GM23338 (cell line): ENCODE data around the gene MBD6. TPM values are rescaled to one million over a fixed set of nuclear protein-coding genes. Genes with fewer than 3 reads are reported as not detected.

Experiments used
- ATAC-seq: fragments of 200-7000 bp; cut with Tn5 transposase; 3 replicates; pipeline ENCODE4 v1.9.1; 2020
- DNase-seq: peaks from one replicate; pipeline ENCODE4 v3.0.0-alpha.2; 2015; ENCODE audit warnings: low spot score
- H2AFZ ChIP-seq: fragments of 200-600 bp; sonication (generic); 2 replicates; pipeline ENCODE4 v1.8.0; 2016; ENCODE audit warnings: antibody characterized with exemption, mild to moderate bottlenecking, moderate library complexity
- H3F3A ChIP-seq: fragments of 200-600 bp; sonication (generic); replicated peaks from 2 replicates; pipeline ENCODE4 v1.8.0; 2017; ENCODE audit warnings: antibody characterized with exemption, mixed run types, low read depth
- H3K27ac ChIP-seq: fragments of 200-600 bp; sonication (generic); 2 replicates; pipeline ENCODE4 v1.6.1; 2016; ENCODE audit warnings: low read depth
- H3K27me3 ChIP-seq: fragments of 200-600 bp; sonication (generic); 2 replicates; pipeline ENCODE4 v1.8.0; 2016; ENCODE audit warnings: mild to moderate bottlenecking, mixed run types, moderate library complexity; ENCODE audit not compliant: insufficient read depth
- H3K36me3 ChIP-seq: fragments of 200-600 bp; sonication (generic); 2 replicates; pipeline ENCODE4 v1.8.0; 2016; ENCODE audit warnings: mild to moderate bottlenecking; ENCODE audit not compliant: insufficient read depth
- H3K4me1 ChIP-seq: fragments of 200-600 bp; sonication (generic); 2 replicates; pipeline ENCODE4 v1.8.0; 2016; ENCODE audit warnings: mild to moderate bottlenecking, moderate library complexity; ENCODE audit not compliant: insufficient read depth
- H3K4me2 ChIP-seq: fragments of 200-600 bp; sonication (generic); 2 replicates; pipeline ENCODE4 v1.7.1; 2017; ENCODE audit warnings: mixed run types
- H3K4me3 ChIP-seq: fragments of 200-600 bp; sonication (generic); 2 replicates; pipeline ENCODE4 v1.6.1; 2016; ENCODE audit warnings: mixed run types
- H3K79me2 ChIP-seq: fragments of 200-600 bp; sonication (generic); replicated peaks from 2 replicates; pipeline ENCODE4 v1.8.0; 2017; ENCODE audit warnings: mild to moderate bottlenecking; ENCODE audit not compliant: insufficient read depth
- H3K9me2 ChIP-seq: fragments of 200-600 bp; sonication (generic); 2 replicates; pipeline ENCODE4 v1.8.0; 2017; ENCODE audit not compliant: insufficient read depth
- H4K20me1 ChIP-seq: fragments of 200-600 bp; sonication (generic); replicated peaks from 2 replicates; pipeline ENCODE4 v1.8.0; 2017; ENCODE audit warnings: mild to moderate bottlenecking; ENCODE audit not compliant: insufficient read depth
- H3K27ac Mint-ChIP-seq: 2 replicates; pipeline ENCODE4 v1.8.0; 2020; ENCODE audit warnings: inconsistent platforms, mild to moderate bottlenecking, moderate library complexity, mixed read lengths
- H3K27me3 Mint-ChIP-seq: 3 replicates; pipeline ENCODE4 v1.8.0; 2022; ENCODE audit warnings: low read depth, mild to moderate bottlenecking, moderate library complexity, mixed read lengths, inconsistent platforms; ENCODE audit not compliant: insufficient read depth, poor library complexity
- H3K36me3 Mint-ChIP-seq: 3 replicates; pipeline ENCODE4 v1.8.0; 2021; ENCODE audit warnings: low read depth, mild to moderate bottlenecking, inconsistent platforms, moderate library complexity, mixed read lengths
- H3K4me1 Mint-ChIP-seq: 3 replicates; pipeline ENCODE4 v1.8.0; 2020; ENCODE audit warnings: mild to moderate bottlenecking, inconsistent platforms, mixed read lengths
- H3K4me3 Mint-ChIP-seq: 3 replicates; pipeline ENCODE4 v1.8.0; 2021; ENCODE audit warnings: moderate library complexity, mild to moderate bottlenecking, inconsistent platforms, mixed read lengths
- H3K9me3 Mint-ChIP-seq: 3 replicates; pipeline ENCODE4 v1.8.0; 2020; ENCODE audit warnings: moderate library complexity, mild to moderate bottlenecking, inconsistent platforms, mixed read lengths
- CREB1 ChIP-seq: fragments of 250-450 bp; sonication (Bioruptor Pico); IDR thresholded peaks from 2 replicates; pipeline ENCODE4 v1.5.0; 2020; ENCODE audit warnings: low read depth, mild to moderate bottlenecking, moderate library complexity
- EZH2 ChIP-seq: fragments of 200-600 bp; sonication (generic); IDR thresholded peaks from one replicate; pipeline ENCODE4 v1.8.0; 2017; ENCODE audit warnings: antibody characterized with exemption, mild to moderate bottlenecking, low read depth; ENCODE audit not compliant: unreplicated experiment
- JUNB ChIP-seq: IDR thresholded peaks from one replicate; pipeline ENCODE4 v1.6.1; 2016; ENCODE audit warnings: antibody characterized with exemption; ENCODE audit not compliant: unreplicated experiment
- NANOG ChIP-seq: IDR thresholded peaks from 2 replicates; pipeline ENCODE4 v1.6.1; 2016; ENCODE audit warnings: antibody characterized with exemption, borderline replicate concordance
- POLR2AphosphoS5 ChIP-seq: IDR thresholded peaks from 2 replicates; pipeline ENCODE4 v1.6.1; 2016; ENCODE audit warnings: antibody characterized with exemption, low read depth
- STAT1 ChIP-seq: IDR thresholded peaks from one replicate; pipeline ENCODE4 v1.6.1; 2016; ENCODE audit warnings: antibody characterized with exemption; ENCODE audit not compliant: unreplicated experiment
- ZNF331 ChIP-seq: fragments of 250-450 bp; sonication (Bioruptor Pico); IDR thresholded peaks from 2 replicates; pipeline ENCODE4 v1.5.0; 2020; ENCODE audit warnings: low read depth, mild to moderate bottlenecking, moderate library complexity
- ZNF462 ChIP-seq: fragments of 250-450 bp; sonication (Bioruptor Pico); IDR thresholded peaks from 2 replicates; pipeline ENCODE4 v1.5.0; 2020; ENCODE audit warnings: mild to moderate bottlenecking, moderate library complexity
- polyA plus RNA-seq: library from polyadenylated mRNA; unstranded; fragments of >200 nt; fragmentation: Nextera tagmentation; extraction: Ambion mirVana; gene quantifications from 2 replicates; pipeline ENCODE4 v1.2.1, GENCODE V29; 2016
- total RNA-seq: library from RNA; depleted of rRNA; stranded (reverse); fragments of >200 nt; shearing (Covaris generic); gene quantifications from 2 replicates; pipeline ENCODE4 v1.2.3, GENCODE V29; 2014
- TF ChIP-seq, protein P1 (sequence below), 2 experiments: fragments of 200-600 bp in 1 of 2; sonication (generic) in 1 of 2; conservative IDR thresholded peaks; 2 replicates each; pipeline versions ENCODE4 v1.5.1 to v1.6.1; 2016 to 2017; ENCODE audit warnings: antibody characterized with exemption in 2 of 2, low read depth in 2 of 2, mild to moderate bottlenecking in 2 of 2, moderate library complexity in 1 of 2
- TF ChIP-seq, protein P2 (sequence below): IDR thresholded peaks from 2 replicates; pipeline ENCODE4 v1.6.1; 2016; ENCODE audit warnings: antibody characterized with exemption
- TF ChIP-seq, protein P3 (sequence below): IDR thresholded peaks from one replicate; pipeline ENCODE4 v1.6.1; 2018; ENCODE audit warnings: antibody characterized with exemption; ENCODE audit not compliant: unreplicated experiment

Gene MBD6
- total and polyA plus RNA-seq, 2 experiments from 2014 or later = 12.5 to 17.1 TPM

DNA sequence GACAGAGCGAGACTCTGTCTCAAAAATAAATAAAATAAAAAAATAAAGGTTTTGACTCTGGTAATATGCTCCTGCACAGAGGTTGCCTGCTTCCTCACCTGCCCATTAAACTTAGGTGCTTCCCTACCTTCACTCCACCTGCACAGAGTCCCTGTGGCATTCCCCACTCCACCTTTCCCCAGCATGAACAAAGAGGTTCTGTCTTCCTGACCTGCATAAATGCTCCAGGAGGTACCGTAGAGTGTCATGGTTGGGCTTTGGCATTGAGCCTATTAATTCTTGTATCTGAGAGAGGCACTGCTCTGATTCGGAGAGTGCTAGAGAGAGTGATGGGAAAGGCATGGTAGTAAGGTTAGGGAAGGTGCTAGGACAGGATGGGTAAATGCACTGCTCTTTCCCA, 49.2 kb upstream of the MBD6 start (continued):
- TF ChIP-seq ZNF462 (no peak), NANOG (no peak), STAT1 (no peak), CREB1 (CRISPR knock-in tag) (no peak)
- TF ChIP-seq, protein P1, sequence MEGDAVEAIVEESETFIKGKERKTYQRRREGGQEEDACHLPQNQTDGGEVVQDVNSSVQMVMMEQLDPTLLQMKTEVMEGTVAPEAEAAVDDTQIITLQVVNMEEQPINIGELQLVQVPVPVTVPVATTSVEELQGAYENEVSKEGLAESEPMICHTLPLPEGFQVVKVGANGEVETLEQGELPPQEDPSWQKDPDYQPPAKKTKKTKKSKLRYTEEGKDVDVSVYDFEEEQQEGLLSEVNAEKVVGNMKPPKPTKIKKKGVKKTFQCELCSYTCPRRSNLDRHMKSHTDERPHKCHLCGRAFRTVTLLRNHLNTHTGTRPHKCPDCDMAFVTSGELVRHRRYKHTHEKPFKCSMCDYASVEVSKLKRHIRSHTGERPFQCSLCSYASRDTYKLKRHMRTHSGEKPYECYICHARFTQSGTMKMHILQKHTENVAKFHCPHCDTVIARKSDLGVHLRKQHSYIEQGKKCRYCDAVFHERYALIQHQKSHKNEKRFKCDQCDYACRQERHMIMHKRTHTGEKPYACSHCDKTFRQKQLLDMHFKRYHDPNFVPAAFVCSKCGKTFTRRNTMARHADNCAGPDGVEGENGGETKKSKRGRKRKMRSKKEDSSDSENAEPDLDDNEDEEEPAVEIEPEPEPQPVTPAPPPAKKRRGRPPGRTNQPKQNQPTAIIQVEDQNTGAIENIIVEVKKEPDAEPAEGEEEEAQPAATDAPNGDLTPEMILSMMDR (conservative IDR thresholded peaks at IDR 0.05; ENCODE audit: low read depth in 2 of 2) = no peak
- TF ChIP-seq, protein P2, sequence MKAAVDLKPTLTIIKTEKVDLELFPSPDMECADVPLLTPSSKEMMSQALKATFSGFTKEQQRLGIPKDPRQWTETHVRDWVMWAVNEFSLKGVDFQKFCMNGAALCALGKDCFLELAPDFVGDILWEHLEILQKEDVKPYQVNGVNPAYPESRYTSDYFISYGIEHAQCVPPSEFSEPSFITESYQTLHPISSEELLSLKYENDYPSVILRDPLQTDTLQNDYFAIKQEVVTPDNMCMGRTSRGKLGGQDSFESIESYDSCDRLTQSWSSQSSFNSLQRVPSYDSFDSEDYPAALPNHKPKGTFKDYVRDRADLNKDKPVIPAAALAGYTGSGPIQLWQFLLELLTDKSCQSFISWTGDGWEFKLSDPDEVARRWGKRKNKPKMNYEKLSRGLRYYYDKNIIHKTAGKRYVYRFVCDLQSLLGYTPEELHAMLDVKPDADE = no peak

DNA sequence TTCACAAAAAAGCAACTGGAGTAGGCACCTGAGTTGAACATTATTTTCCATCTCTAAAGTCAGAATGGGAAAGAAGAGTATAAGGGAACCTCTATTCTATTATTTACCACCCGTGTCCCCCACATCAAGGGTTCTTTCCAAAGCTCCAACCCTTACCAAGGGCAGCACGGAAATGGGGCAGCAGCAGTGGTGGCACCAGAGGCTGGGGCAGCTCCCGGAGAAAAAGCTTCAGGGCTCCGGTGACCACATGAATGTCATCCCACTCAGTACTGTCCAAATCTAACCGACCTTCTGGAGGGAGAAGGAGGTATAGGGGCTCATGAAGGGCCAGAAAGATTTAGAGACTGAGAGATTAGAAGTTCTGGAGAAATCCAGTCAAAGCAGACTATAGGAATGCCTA, 48.7 kb upstream of the MBD6 start:
- H3K4me1 ChIP-seq = peaks cover 28% of the 10 kb centered on the region
- ATAC-seq (no peak), DNase-seq (no peak)
- peaks cover 9% of the 10 kb centered on the region for H3F3A ChIP-seq
- H3K36me3 ChIP-seq = no peaks in the 10 kb centered on the region
- Mint-ChIP-seq H3K4me3 (no peak overlapping the region; the same call in 2 of the 3 replicates), H3K27me3 (peaks cover 58% of the 10 kb centered on the region), H3K27ac (no peak overlapping the region), H3K36me3 (peaks cover 8% of the 10 kb centered on the region; the same call in 2 of the 3 replicates), H3K9me3 (no peaks in the 10 kb centered on the region; the same call in 2 of the 3 replicates), H3K4me1 (peaks cover 39% of the 10 kb centered on the region)
- H4K20me1 ChIP-seq = no peaks in the 10 kb centered on the region
- no peak overlapping the region for H2AFZ ChIP-seq
- peaks cover 57% of the 10 kb centered on the region for H3K27me3 ChIP-seq
- no peak overlapping the region for H3K27ac ChIP-seq
- no peak overlapping the region for H3K4me2 ChIP-seq
- H3K79me2 ChIP-seq = no peaks in the 10 kb centered on the region
- no peaks in the 10 kb centered on the region for H3K9me2 ChIP-seq
- no peak overlapping the region for H3K4me3 ChIP-seq
- no peak for TF ChIP-seq STAT1
- TF ChIP-seq POLR2AphosphoS5 = no peak
- TF ChIP-seq, protein P2 = no peak
- TF ChIP-seq EZH2 = no peak
- no peak for TF ChIP-seq CREB1 (CRISPR knock-in tag)
- no peak for TF ChIP-seq ZNF331
- TF ChIP-seq NANOG = no peak
- no peak for TF ChIP-seq JUNB
- TF ChIP-seq, protein P3, sequence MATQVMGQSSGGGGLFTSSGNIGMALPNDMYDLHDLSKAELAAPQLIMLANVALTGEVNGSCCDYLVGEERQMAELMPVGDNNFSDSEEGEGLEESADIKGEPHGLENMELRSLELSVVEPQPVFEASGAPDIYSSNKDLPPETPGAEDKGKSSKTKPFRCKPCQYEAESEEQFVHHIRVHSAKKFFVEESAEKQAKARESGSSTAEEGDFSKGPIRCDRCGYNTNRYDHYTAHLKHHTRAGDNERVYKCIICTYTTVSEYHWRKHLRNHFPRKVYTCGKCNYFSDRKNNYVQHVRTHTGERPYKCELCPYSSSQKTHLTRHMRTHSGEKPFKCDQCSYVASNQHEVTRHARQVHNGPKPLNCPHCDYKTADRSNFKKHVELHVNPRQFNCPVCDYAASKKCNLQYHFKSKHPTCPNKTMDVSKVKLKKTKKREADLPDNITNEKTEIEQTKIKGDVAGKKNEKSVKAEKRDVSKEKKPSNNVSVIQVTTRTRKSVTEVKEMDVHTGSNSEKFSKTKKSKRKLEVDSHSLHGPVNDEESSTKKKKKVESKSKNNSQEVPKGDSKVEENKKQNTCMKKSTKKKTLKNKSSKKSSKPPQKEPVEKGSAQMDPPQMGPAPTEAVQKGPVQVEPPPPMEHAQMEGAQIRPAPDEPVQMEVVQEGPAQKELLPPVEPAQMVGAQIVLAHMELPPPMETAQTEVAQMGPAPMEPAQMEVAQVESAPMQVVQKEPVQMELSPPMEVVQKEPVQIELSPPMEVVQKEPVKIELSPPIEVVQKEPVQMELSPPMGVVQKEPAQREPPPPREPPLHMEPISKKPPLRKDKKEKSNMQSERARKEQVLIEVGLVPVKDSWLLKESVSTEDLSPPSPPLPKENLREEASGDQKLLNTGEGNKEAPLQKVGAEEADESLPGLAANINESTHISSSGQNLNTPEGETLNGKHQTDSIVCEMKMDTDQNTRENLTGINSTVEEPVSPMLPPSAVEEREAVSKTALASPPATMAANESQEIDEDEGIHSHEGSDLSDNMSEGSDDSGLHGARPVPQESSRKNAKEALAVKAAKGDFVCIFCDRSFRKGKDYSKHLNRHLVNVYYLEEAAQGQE = no peak
